Measurements from ENCODE around the gene CD226.
"Not testable (repeated sequence)": the region's sequence is repeated elsewhere in the genome, so short reads cannot be mapped to it uniquely, and the experiment has no call there.

The CD226 gene

DNA sequence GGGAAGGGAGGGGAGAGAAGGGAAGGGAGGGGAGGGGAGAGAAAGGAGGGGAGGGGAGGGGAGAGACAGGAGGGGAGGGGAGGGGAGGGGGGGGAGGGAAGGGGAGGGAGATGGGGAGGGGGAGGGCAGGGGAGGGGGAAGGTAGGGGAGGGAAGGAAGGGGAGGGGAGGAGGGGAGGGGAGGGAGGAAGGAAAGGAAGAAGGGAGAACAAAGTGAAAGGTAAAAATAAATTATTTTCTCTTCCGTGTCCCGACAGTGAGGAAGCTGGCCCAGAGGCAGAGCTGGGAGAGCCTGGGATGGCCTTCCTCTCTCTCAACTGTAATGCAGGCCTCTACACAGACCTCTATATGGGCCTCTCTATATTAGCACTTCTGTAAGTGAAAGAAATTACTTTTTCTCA is 53.2 kb downstream of the CD226 start:
- no peak for TF ChIP-seq Cebpa-rat (IDR thresholded peaks at IDR 0.05)
- Histone ChIP-seq H3K4me1 (peaks cover 7% of the 10 kb centered on the region), H3K27me3 (no peaks in the 10 kb centered on the region), H3K9ac (no peak overlapping the region), H3K4me2 (no peak overlapping the region), H4K20me1 (no peaks in the 10 kb centered on the region), H3K27ac (no peak overlapping the region), H3K36me3 (no peaks in the 10 kb centered on the region), H3K4me3 (no peak overlapping the region), H3K9me3 (no peaks in the 10 kb centered on the region)

DNA sequence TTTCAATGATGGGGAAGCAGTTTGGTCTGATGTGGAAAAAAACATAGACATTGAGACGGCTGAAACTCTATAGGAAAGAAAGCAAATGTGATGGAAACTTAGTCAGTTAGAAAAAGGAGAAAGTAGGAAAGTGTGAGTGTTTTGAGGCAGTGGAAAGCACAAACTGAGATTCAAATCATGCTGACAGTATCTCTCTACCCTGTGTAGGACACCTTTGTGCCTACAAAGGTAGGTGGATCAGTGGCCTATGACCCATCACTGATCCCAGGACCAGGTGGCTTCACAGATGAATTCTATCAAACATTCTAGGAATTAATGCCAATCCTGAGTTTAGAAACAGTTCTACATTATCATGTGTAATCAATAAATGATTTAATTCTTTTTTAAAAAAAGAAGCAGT is 57.1 kb downstream of the CD226 start:
- no peaks in the 10 kb centered on the region for H3K9me3 ChIP-seq
- H4K20me1 ChIP-seq, result no peaks in the 10 kb centered on the region
- TF ChIP-seq Cebpa-rat (IDR thresholded peaks at IDR 0.05), result no peak
- H3K4me1 ChIP-seq, result no peaks in the 10 kb centered on the region
- no peak overlapping the region for H3K4me3 ChIP-seq
- H3K4me2 ChIP-seq, result no peak overlapping the region
- H3K27ac ChIP-seq, result no peak overlapping the region
- H3K9ac ChIP-seq, result no peak overlapping the region
- H3K27me3 ChIP-seq, result no peaks in the 10 kb centered on the region
- H3K36me3 ChIP-seq, result no peaks in the 10 kb centered on the region

DNA sequence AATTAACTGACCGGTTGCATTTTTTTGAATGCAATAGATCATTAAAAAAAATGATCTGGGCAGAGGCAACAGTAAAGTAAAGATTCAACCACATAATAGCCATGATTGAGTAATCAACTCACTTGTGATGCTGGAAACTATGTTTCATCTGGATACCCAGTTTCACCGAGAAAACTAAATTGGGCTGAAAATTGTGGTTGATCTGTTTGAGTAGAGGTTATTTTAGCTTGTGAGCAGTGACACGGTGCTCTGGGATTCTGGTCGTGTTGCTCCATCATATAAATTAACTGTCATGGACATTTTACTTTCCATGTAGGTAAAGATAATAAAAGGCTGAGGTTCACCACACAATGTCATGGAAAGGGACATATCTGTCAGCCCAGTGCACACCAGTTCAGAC is 58.7 kb downstream of the CD226 start:
- no peaks in the 10 kb centered on the region for H4K20me1 ChIP-seq
- TF ChIP-seq Cebpa-rat (IDR thresholded peaks at IDR 0.05), result no peak
- no peaks in the 10 kb centered on the region for H3K36me3 ChIP-seq
- no peak overlapping the region for H3K9ac ChIP-seq
- no peak overlapping the region for H3K4me2 ChIP-seq
- no peak overlapping the region for H3K27ac ChIP-seq
- H3K27me3 ChIP-seq, result no peaks in the 10 kb centered on the region
- peaks cover 2% of the 10 kb centered on the region; the same call in 1 of the 2 replicates for H3K4me1 ChIP-seq
- H3K4me3 ChIP-seq, result no peak overlapping the region
- no peaks in the 10 kb centered on the region for H3K9me3 ChIP-seq

DNA sequence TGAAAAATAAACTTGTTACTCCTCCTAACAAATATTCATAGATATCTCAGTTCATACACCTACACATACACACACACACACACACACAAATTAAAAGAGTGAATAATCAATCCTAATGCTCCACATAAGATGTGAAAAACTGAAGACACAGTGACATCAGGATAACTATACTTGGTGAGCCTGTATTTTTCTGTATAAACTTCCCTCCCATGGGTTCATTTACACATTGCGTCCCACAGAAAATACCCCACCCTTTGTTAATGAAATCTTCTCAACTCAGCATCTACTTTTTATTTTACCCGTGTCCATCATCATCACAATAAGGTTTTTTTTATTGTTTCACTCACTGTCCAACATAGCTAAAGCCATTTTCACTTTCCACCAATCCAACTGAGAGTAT is 60.4 kb downstream of the CD226 start:
- Histone ChIP-seq H3K27me3 (no peaks in the 10 kb centered on the region), H3K27ac (no peak overlapping the region), H3K4me3 (no peak overlapping the region), H4K20me1 (no peaks in the 10 kb centered on the region), H3K9me3 (no peaks in the 10 kb centered on the region), H3K9ac (no peak overlapping the region), H3K4me1 (peaks cover 19% of the 10 kb centered on the region), H3K36me3 (no peaks in the 10 kb centered on the region), H3K4me2 (no peak overlapping the region)
- no peak for TF ChIP-seq Cebpa-rat (IDR thresholded peaks at IDR 0.05)

DNA sequence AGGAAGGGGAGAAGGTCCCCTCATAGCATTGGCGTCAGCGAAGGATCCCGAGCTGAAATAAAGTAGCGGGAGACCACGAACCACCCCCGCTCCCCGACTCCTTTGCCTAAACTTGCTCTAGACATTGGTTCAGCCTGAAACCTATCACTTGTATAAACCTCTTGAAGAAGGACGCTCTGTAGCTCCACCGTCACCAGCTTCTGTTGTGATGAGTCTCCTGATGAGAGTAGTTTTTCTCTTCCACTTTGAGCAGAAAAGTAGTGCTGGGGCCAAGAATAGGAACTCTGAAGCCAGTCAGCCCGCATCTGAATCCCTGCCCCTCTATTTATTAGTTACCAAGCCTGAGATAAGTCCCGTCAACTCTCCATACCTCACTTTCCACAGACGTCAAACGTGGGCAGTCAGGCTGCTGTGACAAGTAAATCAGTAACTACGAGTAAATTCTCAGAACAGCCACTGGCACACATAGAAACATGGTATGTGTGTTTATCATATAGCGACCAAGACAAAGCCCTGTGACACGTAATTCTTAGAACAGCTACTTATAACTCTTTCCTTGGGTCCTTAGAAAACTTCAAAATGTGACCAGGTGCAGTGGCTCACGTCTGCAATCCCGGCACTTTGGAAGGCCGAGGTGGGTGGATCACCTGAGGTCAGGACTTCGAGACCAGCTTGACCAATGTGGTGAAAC is 61.7 kb downstream of the CD226 start:
- no peak overlapping the region for H3K9ac ChIP-seq
- no peaks in the 10 kb centered on the region for H3K9me3 ChIP-seq
- H3K4me2 ChIP-seq, result no peak overlapping the region
- no peak overlapping the region for H3K27ac ChIP-seq
- no peaks in the 10 kb centered on the region for H3K36me3 ChIP-seq
- peaks cover 19% of the 10 kb centered on the region for H3K4me1 ChIP-seq
- H4K20me1 ChIP-seq, result no peaks in the 10 kb centered on the region
- no peak for TF ChIP-seq Cebpa-rat (IDR thresholded peaks at IDR 0.05)
- H3K4me3 ChIP-seq, result no peak overlapping the region
- no peaks in the 10 kb centered on the region for H3K27me3 ChIP-seq

DNA sequence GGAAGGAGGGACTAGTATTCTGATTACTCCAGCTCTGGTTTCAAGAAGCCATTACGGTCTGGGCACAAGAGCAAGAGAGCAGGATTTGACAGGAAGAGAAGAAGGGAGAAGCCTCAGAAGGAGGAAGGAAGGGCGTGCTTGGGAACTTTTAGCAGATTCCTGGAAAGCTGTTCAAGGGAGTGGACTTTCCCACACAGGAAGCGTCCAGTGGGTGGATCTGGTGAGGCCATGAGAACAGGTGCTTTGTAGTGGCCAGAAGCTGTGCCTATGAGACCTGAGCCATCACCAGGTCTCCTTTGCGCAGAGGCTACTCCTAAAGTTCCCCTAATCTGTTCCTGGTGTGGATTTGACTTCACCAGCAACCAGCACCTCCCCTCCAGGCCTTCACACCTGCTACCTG is 62.3 kb downstream of the CD226 start:
- H3K9ac ChIP-seq, result no peak overlapping the region
- peaks cover 19% of the 10 kb centered on the region for H3K4me1 ChIP-seq
- H4K20me1 ChIP-seq, result no peaks in the 10 kb centered on the region
- H3K27me3 ChIP-seq, result no peaks in the 10 kb centered on the region
- TF ChIP-seq Cebpa-rat (IDR thresholded peaks at IDR 0.05), result no peak
- no peak overlapping the region for H3K4me2 ChIP-seq
- H3K9me3 ChIP-seq, result no peaks in the 10 kb centered on the region
- no peak overlapping the region for H3K4me3 ChIP-seq
- H3K27ac ChIP-seq, result no peak overlapping the region
- H3K36me3 ChIP-seq, result no peaks in the 10 kb centered on the region

DNA sequence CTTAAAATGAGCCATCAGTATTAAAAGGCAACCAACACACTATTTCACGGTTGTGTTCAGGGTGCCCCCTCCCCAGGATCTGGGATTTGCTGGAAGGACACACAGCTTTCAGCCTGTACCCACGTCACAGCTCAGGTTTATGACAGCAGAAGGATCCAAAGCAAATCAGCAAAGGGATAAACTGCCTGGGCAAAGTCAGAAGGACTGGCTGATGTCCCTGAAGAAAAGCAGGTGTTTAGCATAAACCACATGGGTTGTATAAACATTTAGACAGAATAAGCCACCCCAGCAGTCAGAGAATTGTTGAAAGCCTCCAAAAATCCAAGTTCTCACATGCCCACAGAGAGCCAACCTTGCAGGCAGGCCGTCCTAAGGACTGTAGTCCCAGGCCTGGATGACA is 63.9 kb downstream of the CD226 start:
- H3K4me2 ChIP-seq, result peak overlapping the region; percentile 55; the same call in 1 of the 2 replicates
- H3K4me3 ChIP-seq, result no peak overlapping the region
- no peak overlapping the region for H3K9ac ChIP-seq
- H3K27me3 ChIP-seq, result no peaks in the 10 kb centered on the region
- no peaks in the 10 kb centered on the region for H3K36me3 ChIP-seq
- no peaks in the 10 kb centered on the region for H4K20me1 ChIP-seq
- peak overlapping the region; percentile 41 for H3K27ac ChIP-seq
- H3K9me3 ChIP-seq, result no peaks in the 10 kb centered on the region
- TF ChIP-seq Cebpa-rat (IDR thresholded peaks at IDR 0.05), result no peak
- H3K4me1 ChIP-seq, result peaks cover 19% of the 10 kb centered on the region

DNA sequence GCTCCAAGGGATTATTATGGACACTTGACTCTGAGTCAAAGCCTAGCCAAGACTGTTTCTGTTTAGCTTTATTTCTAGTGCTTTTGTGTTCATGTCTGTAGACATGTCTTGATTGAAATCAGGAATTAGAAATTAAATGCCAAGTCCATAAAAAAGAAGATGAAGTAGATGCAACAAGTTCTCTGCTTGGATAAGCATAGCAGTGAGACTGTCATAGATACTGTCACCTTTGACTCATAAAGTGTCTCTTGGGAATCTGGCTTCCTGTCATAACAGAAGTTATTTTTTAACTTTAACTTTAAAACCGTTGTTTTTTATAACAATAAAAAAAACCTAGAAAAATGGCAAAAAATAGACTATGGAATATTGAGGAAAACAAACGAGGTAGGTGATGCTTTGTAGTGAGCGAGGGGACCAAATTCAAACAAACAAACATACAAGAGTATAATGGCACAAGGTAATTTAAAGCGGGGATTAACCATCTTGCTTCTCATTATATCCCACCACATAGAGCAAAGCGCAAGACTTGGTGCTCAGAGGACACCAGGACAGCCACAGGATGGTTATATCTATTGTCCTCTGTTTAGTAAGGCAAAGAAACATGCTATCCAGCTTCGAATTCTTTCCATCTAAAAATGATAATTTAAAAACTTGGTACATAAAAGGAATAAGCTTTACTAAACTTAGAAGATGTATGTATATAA is 64.6 kb downstream of the CD226 start:
- Histone ChIP-seq H4K20me1 (no peaks in the 10 kb centered on the region), H3K27me3 (no peaks in the 10 kb centered on the region), H3K9ac (no peak overlapping the region), H3K4me1 (peaks cover 19% of the 10 kb centered on the region), H3K9me3 (no peaks in the 10 kb centered on the region), H3K27ac (peak overlapping the region; percentile 41), H3K4me2 (peak overlapping the region; percentile 55), H3K36me3 (no peaks in the 10 kb centered on the region), H3K4me3 (no peak overlapping the region)
- no peak for TF ChIP-seq Cebpa-rat (IDR thresholded peaks at IDR 0.05)

DNA sequence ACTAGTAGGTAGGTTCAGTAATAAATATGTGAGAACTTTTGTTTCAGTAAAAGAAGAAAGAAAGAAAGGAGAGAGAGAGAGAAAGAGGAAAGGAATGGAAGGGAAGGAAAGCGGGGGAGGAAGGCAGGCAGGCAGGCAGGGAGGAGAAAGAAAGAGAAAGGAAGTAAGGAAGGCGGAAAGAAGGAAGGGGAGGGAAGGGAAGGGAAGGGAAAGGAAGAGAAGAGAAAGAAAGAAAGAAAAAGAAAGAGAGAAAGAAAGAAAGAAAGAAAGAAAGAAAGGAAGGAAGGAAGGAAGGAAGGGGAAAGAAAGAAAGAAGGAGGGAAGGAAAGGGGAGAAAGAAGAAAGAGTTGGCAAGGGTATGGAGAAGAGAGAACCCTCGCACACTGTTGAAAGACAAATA is 67.6 kb downstream of the CD226 start:
- Histone ChIP-seq H3K4me3 (no peak overlapping the region), H3K36me3 (no peaks in the 10 kb centered on the region), H3K4me1 (peaks cover 19% of the 10 kb centered on the region), H3K9me3 (no peaks in the 10 kb centered on the region), H3K27me3 (no peaks in the 10 kb centered on the region), H3K9ac (no peak overlapping the region), H4K20me1 (no peaks in the 10 kb centered on the region), H3K27ac (no peak overlapping the region), H3K4me2 (no peak overlapping the region)
- no peak for TF ChIP-seq Cebpa-rat (IDR thresholded peaks at IDR 0.05)

DNA sequence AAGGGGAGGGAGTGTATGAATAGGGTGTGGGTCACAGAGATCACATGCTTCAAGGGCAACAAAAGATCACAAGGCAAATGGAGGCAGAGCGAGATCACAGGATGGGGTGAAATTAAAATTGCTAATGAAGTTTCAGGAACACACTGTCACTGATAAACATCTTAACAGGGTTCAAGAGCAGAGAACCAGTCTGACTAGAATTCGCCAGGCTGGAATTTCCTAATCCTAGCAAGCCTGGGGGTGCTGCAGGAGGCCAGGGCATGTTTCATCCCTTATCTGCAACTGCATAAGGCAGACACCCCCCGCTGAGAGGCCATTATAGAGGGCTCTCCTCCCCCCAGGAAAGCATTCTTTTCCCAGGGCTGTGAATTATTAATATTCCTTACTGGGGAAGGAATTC is 68.6 kb downstream of the CD226 start:
- H3K27me3 ChIP-seq, H3K4me3 ChIP-seq, H3K9me3 ChIP-seq, H4K20me1 ChIP-seq, H3K9ac ChIP-seq, H3K36me3 ChIP-seq, H3K4me2 ChIP-seq, H3K27ac ChIP-seq: not testable (repeated sequence)
- H3K4me1 ChIP-seq, result peaks cover 17% of the 10 kb centered on the region

All from BLaER1 (cell line).